PC-3 (cell line): ENCODE measurements around the gene CDK5. TPM values are rescaled to one million over a fixed set of nuclear protein-coding genes. Genes with fewer than 3 reads are reported as not detected.
A peak's percentile ranks its signal among the peaks of the same experiment; 100 is the strongest.

ENCODE experiments used
- ATAC-seq: fragments of 200-7000 bp; cut with Tn5 transposase; 2 replicates; pipeline ENCODE4 v1.9.1; 2020; ENCODE audit warnings: mild to moderate bottlenecking, moderate library complexity
- BruUV-seq: library from RNA; stranded (reverse); fragments of 400-500 nt; replicated peaks from 2 replicates; lab custom pipeline; 2021; lab: Mats Ljungman, UMichigan
- CTCF ChIA-PET: fragments of 300-600 bp; sonication (Branson Sonifier 250); formaldehyde crosslinking; loops from one replicate; lab custom pipeline; 2022; ENCODE audit warnings: antibody characterized with exemption; lab: Charles Lee
- POLR2A ChIA-PET: fragments of 300-600 bp; sonication (Branson Sonifier 250); formaldehyde crosslinking; loops from one replicate; lab custom pipeline; 2022; ENCODE audit warnings: antibody characterized with exemption; ENCODE audit not compliant: unreplicated experiment; lab: Charles Lee
- DNase-seq: peaks from one replicate; pipeline ENCODE4 v3.0.0-alpha.2; 2015
- H2AFZ ChIP-seq: fragments of 300-600 bp; sonication (generic); 2 replicates; pipeline ENCODE4 v1.6.0; 2016; ENCODE audit warnings: antibody characterized with exemption, low read length
- H3F3A ChIP-seq: fragments of 300-600 bp; sonication (generic); one replicate; pipeline ENCODE4 v1.6.0; 2017; ENCODE audit warnings: antibody characterized with exemption, low read length, control low read depth, mild to moderate bottlenecking; ENCODE audit not compliant: unreplicated experiment
- H3K27ac ChIP-seq: fragments of 300-600 bp; sonication (generic); 2 replicates; pipeline ENCODE4 v1.5.1; 2016; ENCODE audit warnings: mild to moderate bottlenecking, low read length
- H3K27me3 ChIP-seq: fragments of 300-600 bp; sonication (generic); 2 replicates; pipeline ENCODE4 v1.6.1; 2016; ENCODE audit warnings: low read length, mixed read lengths
- H3K36me3 ChIP-seq: fragments of 300-600 bp; sonication (generic); 2 replicates; pipeline ENCODE4 v1.6.1; 2016; ENCODE audit warnings: low read depth, mixed run types, low read length, mixed read lengths
- H3K4me1 ChIP-seq: fragments of 300-600 bp; sonication (generic); 2 replicates; pipeline ENCODE4 v1.5.1; 2016; ENCODE audit warnings: low read length; ENCODE audit not compliant: insufficient read depth
- H3K4me2 ChIP-seq: fragments of 300-600 bp; sonication (generic); 2 replicates; pipeline ENCODE4 v1.6.0; 2016; ENCODE audit warnings: low read length
- H3K4me3 ChIP-seq: fragments of 300-600 bp; sonication (generic); 2 replicates; pipeline ENCODE4 v1.5.1; 2016; ENCODE audit warnings: mild to moderate bottlenecking, low read length, mixed read lengths
- H3K79me2 ChIP-seq: fragments of 300-600 bp; sonication (generic); 2 replicates; pipeline ENCODE4 v1.6.1; 2017; ENCODE audit warnings: low read length, mixed read lengths
- H3K9ac ChIP-seq: fragments of 300-600 bp; sonication (generic); 2 replicates; pipeline ENCODE4 v1.6.0; 2016; ENCODE audit warnings: mild to moderate bottlenecking, low read length
- H3K9me2 ChIP-seq: fragments of 300-600 bp; sonication (generic); replicated peaks from 2 replicates; pipeline ENCODE4 v1.6.1; 2016; ENCODE audit warnings: mixed run types, low read length, mixed read lengths
- H3K9me3 ChIP-seq: fragments of 300-600 bp; sonication (generic); 2 replicates; pipeline ENCODE4 v1.6.1; 2016; ENCODE audit warnings: low read length, mixed read lengths
- H4K20me1 ChIP-seq: fragments of 300-600 bp; sonication (generic); 2 replicates; pipeline ENCODE4 v1.6.1; 2016; ENCODE audit warnings: low read length, mixed read lengths
- CTCF ChIP-seq: fragments of 300-600 bp; sonication (generic); conservative IDR thresholded peaks from 2 replicates; pipeline ENCODE4 v1.5.1; 2017; ENCODE audit warnings: antibody characterized with exemption, low read depth, mild to moderate bottlenecking, low read length
- EZH2 ChIP-seq: fragments of 300-600 bp; sonication (generic); IDR thresholded peaks from one replicate; pipeline ENCODE4 v1.6.1; 2017; ENCODE audit warnings: antibody characterized with exemption, mild to moderate bottlenecking, low read length; ENCODE audit not compliant: unreplicated experiment
- EZH2phosphoT487 ChIP-seq: fragments of 300-600 bp; sonication (generic); IDR thresholded peaks from 2 replicates; pipeline ENCODE4 v1.6.1; 2018; ENCODE audit warnings: mild to moderate bottlenecking, antibody characterized with exemption, low read length, borderline replicate concordance
- intact Hi-C: fragments of 100-400 bp; cut with micrococcal nuclease; formaldehyde crosslinking; loops from 2 replicates; pipeline ENCODE4 v1.9.0; 2023
- total RNA-seq: library from RNA; depleted of rRNA; stranded (reverse); fragments of >200 nt; gene quantifications from 2 replicates; pipeline ENCODE4 v1.2.3, GENCODE V29; 2014

CDK5 gene
- total RNA-seq, 1 experiment from 2014 or later = 40.1 TPM

- TSS peak; percentile 37 for BruUV-seq
- ATAC-seq (no peak), DNase-seq (peak; percentile 20)
- Histone ChIP-seq H3K9me2 (no peaks in the 10 kb centered on the region), H3K4me3 (peak overlapping the region; percentile 99), H3F3A (no peaks in the 10 kb centered on the region), H3K4me1 (peaks cover 37% of the 10 kb centered on the region), H4K20me1 (peaks cover 24% of the 10 kb centered on the region), H3K27me3 (no peaks in the 10 kb centered on the region), H3K27ac (peak overlapping the region; percentile 42), H3K4me2 (peak overlapping the region; percentile 100), H3K36me3 (no peaks in the 10 kb centered on the region; the same call in 1 of the 2 replicates), H3K9me3 (no peaks in the 10 kb centered on the region), H2AFZ (peak overlapping the region; percentile 82), H3K9ac (peak overlapping the region; percentile 87), H3K79me2 (peaks cover 65% of the 10 kb centered on the region)
- TF ChIP-seq CTCF (no peak), EZH2phosphoT487 (no peak), EZH2 (no peak)
- POLR2A ChIA-PET = no interaction called here
- CTCF ChIA-PET = interaction anchor here (0.6 kb wide), 1 partner anchor 11 kb away, joined by 3 read pairs; no protein-coding TSS in a partner anchor
- intact Hi-C loops = no loop called here
These were observed 30.5 kb upstream of the CDK5 start for GRCh38 chr7:151088019-151088855.

- Histone ChIP-seq H3K27me3 (no peaks in the 10 kb centered on the region), H3F3A (no peaks in the 10 kb centered on the region), H3K36me3 (no peaks in the 10 kb centered on the region; the same call in 1 of the 2 replicates), H3K9me2 (no peaks in the 10 kb centered on the region), H2AFZ (peak overlapping the region; percentile 82), H4K20me1 (peaks cover 17% of the 10 kb centered on the region), H3K4me1 (peaks cover 40% of the 10 kb centered on the region), H3K9ac (peak overlapping the region; percentile 87), H3K79me2 (peaks cover 64% of the 10 kb centered on the region), H3K4me3 (peak overlapping the region; percentile 99), H3K27ac (peak overlapping the region; percentile 42), H3K9me3 (no peaks in the 10 kb centered on the region), H3K4me2 (peak overlapping the region; percentile 100)
- intact Hi-C loops = no loop called here
- POLR2A ChIA-PET = no interaction called here
- BruUV-seq = no TSS peak
- TF ChIP-seq EZH2phosphoT487 = no peak
- TF ChIP-seq EZH2 = no peak
- peak; percentile 36; the same call in 1 of the 2 replicates for TF ChIP-seq CTCF
- peak; percentile 51 for DNase-seq
- peak; percentile 7 for ATAC-seq
- CTCF ChIA-PET = no interaction called here
These were observed 29.7 kb upstream of the CDK5 start for GRCh38 chr7:151087245-151088018.
